Muscle layer of colon (tissue), 2 donors: ENCODE results near the gene BMP8B.
A peak's percentile ranks its signal among the peaks of the same experiment; 100 is the strongest.
"Not testable (repeated sequence)": the region's sequence is repeated elsewhere in the genome, so short reads cannot be mapped to it uniquely, and the experiment has no call there.

Source experiments
- H3K27ac ChIP-seq: one replicate; pipeline ENCODE4 v1.7.0; 2013; ENCODE audit warnings: low read depth, mild to moderate bottlenecking, low read length, moderate library complexity
- H3K27me3 ChIP-seq, 2 donors: one replicate each; pipeline ENCODE4 v1.7.0; 2013; ENCODE audit warnings: low read length in 2 of 2, mild to moderate bottlenecking in 2 of 2; ENCODE audit not compliant: insufficient read depth in 2 of 2, control insufficient read depth in 1 of 2
- H3K36me3 ChIP-seq: one replicate; pipeline ENCODE4 v1.7.0; 2013; ENCODE audit warnings: mild to moderate bottlenecking, low read length; ENCODE audit not compliant: insufficient read depth
- H3K4me1 ChIP-seq: one replicate; pipeline ENCODE4 v1.7.0; 2013; ENCODE audit warnings: mild to moderate bottlenecking, low read length; ENCODE audit not compliant: insufficient read depth
- H3K4me3 ChIP-seq, 2 donors: one replicate each; pipeline ENCODE4 v1.7.0; 2013; ENCODE audit warnings: low read length in 2 of 2, low read depth in 1 of 2, mild to moderate bottlenecking in 1 of 2, moderate library complexity in 1 of 2
- H3K9ac ChIP-seq: one replicate; pipeline ENCODE4 v1.7.0; 2013; ENCODE audit warnings: low read length
- H3K9me3 ChIP-seq: one replicate; pipeline ENCODE4 v1.7.0; 2013; ENCODE audit warnings: mild to moderate bottlenecking, low read length
- donor health status: abdominal sarcoma.
- donor health status: Adenocarcinoma of cecum.

Gene BMP8B

GRCh38 chr1:39788758-39789570 is at the start of gene BMP8B:
BMP8B (minus strand) TSS chr1:39788865; CDS start chr1:39788485, 380 bp downstream.
- H3K36me3 ChIP-seq: no peaks in the 10 kb centered on the region
- H3K9me3 ChIP-seq: no peaks in the 10 kb centered on the region
- H3K4me1 ChIP-seq: no peaks in the 10 kb centered on the region
- peak within 1 kb of the TSS in 1 of 2 donors; percentile 2 for H3K4me3 ChIP-seq
- no peak within 1 kb of the TSS for H3K9ac ChIP-seq
- H3K27ac ChIP-seq: no peak within 1 kb of the TSS
- H3K27me3 ChIP-seq: peaks cover 0 to 9% of the 10 kb centered on the region in 2 donors

DNA sequence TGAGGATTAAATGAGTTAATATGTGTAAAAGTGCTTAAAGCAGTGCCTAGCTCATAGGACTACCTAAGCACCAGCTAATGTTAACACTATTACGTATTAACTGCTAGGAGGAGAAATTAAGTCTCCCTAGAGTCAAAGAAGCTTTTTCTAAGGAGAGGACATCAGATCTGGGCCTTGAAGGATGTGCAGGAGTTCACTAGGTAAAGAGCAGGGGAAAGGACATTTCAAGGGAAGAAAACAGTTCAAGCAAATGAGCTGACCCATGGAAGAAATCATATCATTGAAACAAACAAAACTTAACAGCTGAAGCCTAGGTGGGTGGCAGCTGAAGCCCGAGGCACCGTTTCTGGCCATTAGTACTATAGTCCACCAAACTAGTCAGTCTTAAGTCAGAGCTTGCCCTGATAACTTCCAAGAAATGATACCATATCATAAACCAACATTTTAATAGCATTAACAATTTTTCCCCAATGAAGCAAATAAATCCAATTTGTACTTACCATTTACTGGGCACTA is 48.0 kb upstream of the BMP8B start:
- no peak overlapping the region for H3K27ac ChIP-seq

DNA sequence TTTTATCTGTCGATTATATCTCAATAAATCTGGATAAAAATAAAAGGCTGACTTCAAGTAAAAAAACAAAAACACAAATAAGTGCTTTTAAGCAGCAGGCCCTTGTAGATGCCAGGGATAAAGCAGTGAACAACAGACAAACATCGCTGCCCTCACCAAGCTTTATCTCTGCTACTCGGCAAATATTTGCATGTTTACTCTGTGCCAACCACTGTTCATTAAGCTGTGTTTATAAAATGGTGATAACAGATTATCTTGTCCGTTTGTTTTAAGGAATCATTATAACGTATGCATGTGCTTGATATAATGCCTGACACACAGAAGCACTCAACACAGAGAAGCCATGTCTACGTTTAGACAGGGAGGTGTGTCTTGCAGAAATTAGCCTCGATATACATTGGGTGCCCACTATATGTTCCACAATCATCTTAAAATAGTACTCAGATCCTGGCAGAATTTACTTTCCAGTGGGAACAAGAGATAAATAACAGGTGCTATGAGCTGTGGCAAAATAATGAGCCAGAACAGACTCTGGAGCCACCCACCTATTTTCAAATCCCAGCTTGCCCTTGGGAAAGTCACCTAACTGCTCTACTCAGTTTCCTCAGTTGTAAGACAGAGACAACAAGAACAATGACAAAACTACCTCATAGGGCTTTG is 47.4 kb upstream of the BMP8B start:
- no peaks in the 10 kb centered on the region for H3K9me3 ChIP-seq
- H3K4me1 ChIP-seq: no peaks in the 10 kb centered on the region
- no peak overlapping the region for H3K27ac ChIP-seq
- H3K9ac ChIP-seq: no peak overlapping the region
- no peak overlapping the region for H3K4me3 ChIP-seq
- peaks cover 21% of the 10 kb centered on the region for H3K36me3 ChIP-seq
- no peaks in the 10 kb centered on the region for H3K27me3 ChIP-seq

More for the DNA sequence above, 48.0 kb upstream of the BMP8B start:
- no peaks in the 10 kb centered on the region for H3K27me3 ChIP-seq
- H3K9ac ChIP-seq: no peak overlapping the region
- H3K4me3 ChIP-seq: no peak overlapping the region
- no peaks in the 10 kb centered on the region for H3K9me3 ChIP-seq
- peaks cover 27% of the 10 kb centered on the region for H3K36me3 ChIP-seq
- no peaks in the 10 kb centered on the region for H3K4me1 ChIP-seq

DNA sequence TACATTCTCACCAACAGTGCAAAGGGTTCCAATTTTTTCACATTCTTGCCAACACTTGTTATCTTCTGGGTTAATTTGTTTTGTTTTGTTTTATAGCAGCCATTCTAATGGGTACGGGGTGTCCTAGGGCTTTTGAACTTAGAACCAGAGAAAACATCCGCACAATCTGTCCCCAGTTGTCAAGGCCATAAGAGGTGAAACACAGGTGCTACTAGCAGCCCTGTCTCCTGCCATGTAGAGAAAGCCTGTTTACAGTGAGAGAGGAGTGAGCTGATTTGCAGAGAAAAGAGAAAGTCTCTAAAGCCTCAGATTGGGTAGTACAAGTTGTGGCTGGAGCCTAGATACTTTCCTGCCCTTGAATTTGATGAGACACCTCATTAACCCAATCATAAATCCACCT is 46.4 kb upstream of the BMP8B start:
- no peak overlapping the region for H3K27ac ChIP-seq
- H3K4me1 ChIP-seq: no peaks in the 10 kb centered on the region
- H3K4me3 ChIP-seq: no peak overlapping the region
- no peak overlapping the region for H3K9ac ChIP-seq
- H3K9me3 ChIP-seq: no peaks in the 10 kb centered on the region
- H3K27me3 ChIP-seq: no peaks in the 10 kb centered on the region
- peaks cover 16% of the 10 kb centered on the region for H3K36me3 ChIP-seq

DNA sequence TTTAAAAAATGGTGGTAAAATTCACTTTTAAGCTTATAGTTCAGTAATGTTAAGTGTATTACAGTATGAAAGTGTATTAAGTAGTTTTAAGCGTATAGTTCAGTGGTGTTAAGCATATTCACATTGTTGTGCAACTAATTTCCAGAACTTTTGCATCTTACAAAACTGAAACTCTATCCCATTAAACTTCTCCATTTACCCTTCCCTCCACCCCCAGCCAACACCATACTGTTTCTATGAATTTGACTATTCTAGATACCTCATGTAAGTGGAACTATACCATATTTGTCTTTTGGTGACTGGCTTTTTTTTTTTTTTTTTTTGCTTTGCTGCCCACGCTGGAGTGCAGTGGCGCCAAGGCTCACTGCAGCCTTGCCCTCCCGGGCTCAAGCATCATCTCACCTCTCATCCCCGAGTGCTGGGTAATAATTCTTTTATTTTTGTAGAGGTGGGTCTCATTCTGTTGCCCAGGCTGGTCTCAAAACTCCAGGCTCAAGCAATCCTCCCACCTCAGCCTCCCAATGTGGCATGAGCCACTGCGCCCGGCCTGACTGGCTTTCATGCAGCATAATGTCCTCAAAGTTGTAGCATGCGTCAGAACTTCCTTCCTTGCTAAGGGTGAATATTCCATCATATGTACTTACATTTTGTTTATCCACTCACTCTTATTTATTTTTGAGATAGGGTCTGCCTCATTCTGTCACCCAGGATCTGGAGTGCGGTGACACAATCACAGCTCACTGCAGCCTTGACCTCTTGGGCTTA is 45.1 kb upstream of the BMP8B start:
- no peak overlapping the region for H3K4me3 ChIP-seq
- H3K27ac ChIP-seq: no peak overlapping the region
- no peaks in the 10 kb centered on the region for H3K27me3 ChIP-seq
- H3K4me1 ChIP-seq: no peaks in the 10 kb centered on the region
- H3K9me3 ChIP-seq: no peaks in the 10 kb centered on the region
- peaks cover 8% of the 10 kb centered on the region for H3K36me3 ChIP-seq
- no peak overlapping the region for H3K9ac ChIP-seq

- Histone ChIP-seq H3K9ac (no peak overlapping the region), H3K27me3 (no peaks in the 10 kb centered on the region), H3K9me3 (no peaks in the 10 kb centered on the region), H3K4me3 (no peak overlapping the region), H3K4me1 (no peaks in the 10 kb centered on the region), H3K36me3 (peaks cover 5% of the 10 kb centered on the region), H3K27ac (no peak overlapping the region)
Measured at GRCh38 chr1:39833121-39833520, 44.5 kb upstream of the BMP8B start.

- Histone ChIP-seq H3K4me3 (no peak overlapping the region), H3K27me3 (no peaks in the 10 kb centered on the region), H3K9ac (no peak overlapping the region), H3K27ac (no peak overlapping the region), H3K4me1 (no peaks in the 10 kb centered on the region), H3K36me3 (no peaks in the 10 kb centered on the region), H3K9me3 (no peaks in the 10 kb centered on the region)
Measured at GRCh38 chr1:39832294-39832693, 43.6 kb upstream of the BMP8B start.

DNA sequence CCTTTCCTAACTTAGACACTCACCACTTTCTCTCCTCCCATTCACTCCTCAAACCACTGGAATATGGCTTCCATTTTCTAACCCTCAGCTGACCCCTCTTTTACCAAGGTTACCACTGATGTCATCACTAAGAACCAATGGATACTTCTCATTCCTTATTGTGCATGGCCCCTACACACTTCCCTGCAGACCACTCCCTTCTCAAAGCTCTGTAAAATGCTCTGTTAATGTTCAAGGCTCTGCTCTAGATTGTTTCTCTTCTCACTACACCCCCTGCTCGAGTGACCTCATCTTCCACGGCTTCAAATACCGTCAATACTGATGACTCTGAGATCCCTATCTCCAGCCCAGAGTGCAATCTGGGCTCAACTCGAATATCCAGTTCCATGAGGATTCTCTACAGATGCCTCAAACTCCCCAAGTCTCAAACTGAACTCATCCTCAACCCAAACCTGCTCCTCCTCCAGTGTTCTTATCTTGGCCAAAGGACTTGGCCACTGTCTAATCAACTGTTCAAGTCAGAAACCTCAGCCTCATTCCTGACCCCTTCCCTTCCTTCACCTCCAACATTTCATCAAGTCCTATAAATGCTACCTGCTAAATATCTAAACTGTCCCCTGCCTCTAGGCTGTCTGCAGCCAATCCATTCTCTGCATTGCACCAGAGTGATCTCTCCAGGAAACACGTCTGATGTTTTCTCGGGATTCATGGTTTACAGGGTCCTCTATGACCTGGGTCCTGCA is 41.3 kb upstream of the BMP8B start:
- Histone ChIP-seq H3K27me3 (no peaks in the 10 kb centered on the region), H3K4me3 (no peak overlapping the region), H3K27ac (no peak overlapping the region), H3K9ac (no peak overlapping the region), H3K4me1 (no peaks in the 10 kb centered on the region), H3K9me3 (no peaks in the 10 kb centered on the region), H3K36me3 (no peaks in the 10 kb centered on the region)

DNA sequence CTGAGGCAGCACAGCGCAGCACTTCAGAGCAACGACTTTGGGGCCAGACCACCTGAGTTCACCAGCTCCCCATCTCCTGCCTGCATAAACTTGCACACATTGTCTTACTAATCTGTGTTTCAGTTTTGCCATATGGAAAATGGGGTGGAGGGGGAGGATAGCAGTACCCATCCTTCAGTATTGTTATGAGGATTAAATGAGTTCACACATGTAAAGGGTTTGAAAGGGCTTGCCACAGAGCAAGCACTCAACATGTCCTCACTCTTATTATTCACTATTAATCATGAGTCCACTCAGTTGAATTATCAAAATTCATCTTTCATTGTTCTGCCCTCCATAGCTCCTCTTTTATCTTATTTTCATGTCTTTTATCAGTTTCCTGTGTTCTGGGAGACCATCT is 40.1 kb upstream of the BMP8B start:
- Histone ChIP-seq H3K9ac (no peak overlapping the region), H3K27me3 (peaks cover 0 to 4% of the 10 kb centered on the region in 2 donors), H3K4me3 (no peak overlapping the region), H3K27ac (no peak overlapping the region), H3K36me3 (no peaks in the 10 kb centered on the region), H3K9me3 (no peaks in the 10 kb centered on the region), H3K4me1 (no peaks in the 10 kb centered on the region)

DNA sequence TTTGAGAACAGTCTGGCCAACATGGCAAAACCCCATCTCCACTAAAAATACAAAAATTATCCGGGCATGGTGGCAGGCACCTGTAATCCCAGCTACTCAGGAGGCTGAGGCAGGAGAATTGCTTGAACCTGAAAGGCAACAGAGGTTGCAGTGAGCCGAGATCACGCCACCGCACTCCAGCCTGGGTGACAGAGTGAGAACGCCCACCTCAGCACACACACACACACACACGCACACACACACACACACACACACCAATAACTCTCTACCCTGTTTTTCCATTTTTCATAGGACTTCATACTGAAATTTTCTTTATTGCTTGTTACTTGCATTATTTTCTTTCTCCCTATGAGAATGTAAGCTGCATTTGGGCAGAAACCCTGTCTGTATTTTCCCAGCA is 39.6 kb upstream of the BMP8B start:
- not testable (repeated sequence) for H3K27ac ChIP-seq, H3K36me3 ChIP-seq, H3K4me1 ChIP-seq, H3K27me3 ChIP-seq, H3K4me3 ChIP-seq, H3K9me3 ChIP-seq, H3K9ac ChIP-seq

GRCh38 chr1:39827201-39827600 is 38.5 kb upstream of the BMP8B start:
- no peak overlapping the region for H3K9ac ChIP-seq
- H3K36me3 ChIP-seq: no peaks in the 10 kb centered on the region
- H3K4me1 ChIP-seq: no peaks in the 10 kb centered on the region
- peaks cover 0 to 4% of the 10 kb centered on the region in 2 donors for H3K27me3 ChIP-seq
- H3K4me3 ChIP-seq: no peak overlapping the region
- no peak overlapping the region for H3K27ac ChIP-seq
- H3K9me3 ChIP-seq: no peaks in the 10 kb centered on the region
